GM19035 (cell line): Measurements from ENCODE around the gene SNX24.
A peak's percentile ranks its signal among the peaks of the same experiment; 100 is the strongest.
"Not testable (repeated sequence)": the region's sequence is repeated elsewhere in the genome, so short reads cannot be mapped to it uniquely, and the experiment has no call there.

Experiments
- ATAC-seq: cut with Tn5 transposase; IDR thresholded peaks from one replicate; pipeline ENCODE4 v1.9.1; 2021; ENCODE audit not compliant: unreplicated experiment

The SNX24 gene

DNA sequence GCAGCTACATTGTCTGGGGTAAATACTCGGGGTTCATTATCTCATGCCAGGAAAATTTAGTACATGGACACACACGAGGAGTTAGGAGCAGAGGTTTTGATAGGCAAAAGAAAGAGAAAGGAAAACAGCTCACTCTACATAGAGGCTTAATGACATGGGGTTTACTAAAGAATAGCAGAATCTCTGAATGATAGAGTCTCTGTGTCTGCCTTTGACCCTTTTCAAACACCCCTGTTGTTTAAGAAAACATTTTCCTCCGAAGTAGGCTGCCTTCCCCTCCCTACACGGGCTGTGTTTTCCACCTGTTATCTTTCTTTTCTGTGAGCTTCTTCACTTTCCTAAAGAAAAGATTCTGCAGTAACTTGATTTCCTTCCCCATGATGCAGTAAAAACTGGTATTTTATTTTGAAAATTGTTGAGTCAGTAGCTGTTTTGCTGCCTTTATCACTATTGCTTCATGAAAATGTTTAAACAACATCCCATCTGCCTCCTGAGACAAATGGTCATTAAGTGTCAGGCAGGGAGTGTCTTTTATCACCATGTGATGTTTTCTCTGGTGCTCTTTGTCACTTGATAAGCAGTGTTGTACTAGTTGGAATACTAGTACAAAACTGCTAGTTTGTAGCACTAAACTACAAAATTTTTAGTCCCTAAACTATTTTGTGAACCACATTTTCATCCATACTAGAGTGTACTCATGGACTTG is 114.5 kb downstream of the SNX24 start:
- no peak for ATAC-seq

DNA sequence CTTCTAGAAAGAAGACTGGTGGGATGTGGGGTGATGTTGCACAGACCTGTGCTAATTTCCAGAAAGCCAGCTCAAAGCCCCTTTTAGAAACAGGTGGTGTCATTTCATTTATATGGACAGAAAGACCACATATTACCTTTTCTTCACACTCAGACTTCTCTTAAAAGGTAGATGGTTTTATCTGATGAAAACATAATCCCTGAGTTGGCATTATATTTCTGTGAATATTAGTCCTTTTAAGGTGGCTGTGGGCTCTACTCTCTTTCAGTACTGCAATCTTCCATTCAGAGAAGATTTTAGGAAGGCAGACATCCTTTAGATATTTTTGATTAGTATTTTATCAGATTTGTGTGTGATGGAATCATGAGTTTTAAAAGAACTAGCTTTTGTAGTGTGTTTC is 117.9 kb downstream of the SNX24 start:
- ATAC-seq: no peak

DNA sequence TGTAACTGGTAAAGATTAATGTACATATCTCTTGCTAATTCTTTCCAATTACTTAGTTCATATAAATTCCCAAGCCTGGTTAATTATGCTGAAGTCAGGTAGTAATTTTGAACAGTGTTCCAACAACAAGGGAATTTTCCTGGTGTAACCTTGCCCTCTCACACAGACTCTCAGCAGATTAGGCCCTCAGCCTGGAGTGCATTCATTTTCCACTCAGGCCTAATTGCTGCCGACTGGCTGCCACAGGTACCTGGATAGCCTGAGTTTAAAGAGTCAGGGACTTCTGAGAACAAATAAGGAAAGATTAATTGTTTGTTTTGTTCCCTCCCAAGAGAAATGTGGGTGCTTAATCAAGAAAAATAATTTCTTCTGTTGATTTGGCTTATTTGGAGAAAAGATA is 119.7 kb downstream of the SNX24 start:
- ATAC-seq: no peak

DNA sequence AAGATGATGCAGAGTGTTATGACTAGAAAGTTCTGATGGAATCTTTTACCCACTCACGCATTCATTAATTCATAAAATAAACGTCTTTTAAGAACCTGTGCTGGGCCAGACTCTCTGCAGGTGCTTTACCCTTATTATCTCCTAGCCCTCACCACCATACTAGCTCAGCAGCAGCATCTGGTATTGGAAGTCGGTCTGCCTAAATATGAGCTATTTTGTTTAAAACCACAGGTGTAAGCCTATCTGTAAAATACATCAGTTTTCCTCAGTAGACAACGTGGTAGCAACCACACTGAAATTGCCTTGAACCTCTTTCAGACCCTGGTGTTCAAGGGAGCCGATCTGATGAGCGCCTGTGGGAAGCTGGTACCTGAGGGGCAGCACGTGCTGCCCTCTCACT is 121.7 kb downstream of the SNX24 start:
- ATAC-seq: no peak

DNA sequence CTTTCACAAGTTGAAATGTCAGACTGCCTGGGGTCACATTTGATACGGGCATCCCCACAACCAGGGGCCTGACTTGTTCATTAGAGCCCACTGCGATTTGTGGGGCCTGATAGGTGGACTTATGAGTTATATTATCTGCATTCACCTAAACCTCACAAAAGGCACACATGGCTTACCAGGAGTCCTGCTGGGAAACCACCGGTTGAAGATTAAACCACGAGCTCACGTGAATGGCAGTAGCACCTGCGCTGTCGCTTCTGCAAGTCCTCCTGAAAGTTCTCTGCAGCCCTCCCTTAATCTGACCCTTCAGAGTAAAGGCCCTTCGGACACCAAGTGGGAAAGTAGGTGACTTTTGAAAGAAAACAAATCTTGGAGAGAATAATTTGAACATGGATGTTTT is 122.2 kb downstream of the SNX24 start:
- ATAC-seq: peak; percentile 80

DNA sequence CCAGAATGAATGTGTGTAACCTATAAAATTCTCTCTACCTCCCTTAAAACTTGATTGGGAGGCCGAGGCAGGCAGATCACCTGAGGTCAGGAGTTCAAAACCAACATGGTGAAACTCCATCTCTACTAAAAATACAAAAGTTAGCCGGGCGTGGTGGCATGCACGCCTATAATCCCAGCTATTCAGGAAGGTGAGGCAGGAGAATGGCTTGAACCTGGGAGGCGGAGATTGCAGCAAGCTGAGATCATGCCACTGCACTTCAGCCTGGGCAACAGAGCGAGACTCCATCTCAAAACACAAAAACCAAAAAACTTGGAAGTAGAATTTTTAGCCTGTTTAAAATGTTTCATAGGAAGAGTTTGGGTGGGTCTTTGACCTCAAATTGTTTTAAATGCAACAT is 122.6 kb downstream of the SNX24 start:
- not testable (repeated sequence) for ATAC-seq

DNA sequence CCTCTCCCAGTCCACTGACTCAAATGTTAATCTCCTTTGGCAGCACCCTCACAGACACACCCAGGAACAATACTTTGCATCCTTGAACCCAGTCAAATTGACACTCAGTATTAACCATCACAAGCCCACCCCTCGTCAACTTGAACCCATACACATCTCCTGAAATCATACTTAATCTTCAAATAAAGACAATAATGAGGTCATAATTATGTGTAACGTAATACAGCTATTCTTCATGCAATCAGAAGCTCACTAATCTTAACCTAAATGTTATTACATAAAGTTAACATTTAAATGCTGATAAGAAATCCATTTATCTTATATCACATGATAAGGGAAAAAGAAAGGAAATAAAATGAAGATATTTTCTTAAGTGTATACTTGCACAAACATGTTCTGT is 125.9 kb downstream of the SNX24 start:
- no peak for ATAC-seq

DNA sequence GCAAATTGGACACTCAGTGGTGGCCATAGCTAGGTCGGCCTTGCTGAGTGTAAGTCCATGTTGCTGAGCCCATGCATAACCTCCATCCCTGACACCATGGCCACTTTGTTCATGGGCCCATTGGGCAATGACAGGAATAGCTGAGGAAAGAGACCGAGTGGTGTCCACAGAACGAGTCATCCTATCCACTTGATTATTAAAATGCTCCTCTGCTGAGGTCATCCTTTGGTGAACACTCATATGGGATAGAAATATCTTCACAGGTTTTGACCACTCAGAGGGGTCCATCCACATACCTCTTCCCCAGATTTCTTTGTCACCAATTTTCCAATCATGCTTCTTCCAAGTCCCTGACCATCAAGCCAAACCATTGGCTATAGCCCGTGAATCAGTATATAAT is 127.5 kb downstream of the SNX24 start:
- no peak for ATAC-seq

DNA sequence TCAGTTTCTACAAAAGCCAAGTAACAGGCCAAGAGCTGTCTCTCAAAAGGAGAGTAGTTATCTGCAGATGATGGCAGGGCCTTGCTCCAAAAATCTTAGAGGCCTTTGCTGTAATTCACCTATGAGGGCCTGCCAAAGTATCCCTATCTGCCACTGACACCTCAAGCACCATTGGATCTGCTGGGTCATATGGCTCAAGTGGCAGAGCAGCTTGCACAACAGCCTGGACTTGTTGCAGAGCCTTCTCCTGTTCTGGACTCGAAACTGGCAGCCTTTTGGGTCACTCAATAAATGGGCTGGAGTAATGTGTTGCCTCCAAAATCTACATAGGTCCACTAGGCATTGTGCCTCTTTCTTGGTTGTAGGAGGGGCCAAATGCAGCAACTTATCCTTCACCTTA is 128.3 kb downstream of the SNX24 start:
- ATAC-seq: not testable (repeated sequence)

DNA sequence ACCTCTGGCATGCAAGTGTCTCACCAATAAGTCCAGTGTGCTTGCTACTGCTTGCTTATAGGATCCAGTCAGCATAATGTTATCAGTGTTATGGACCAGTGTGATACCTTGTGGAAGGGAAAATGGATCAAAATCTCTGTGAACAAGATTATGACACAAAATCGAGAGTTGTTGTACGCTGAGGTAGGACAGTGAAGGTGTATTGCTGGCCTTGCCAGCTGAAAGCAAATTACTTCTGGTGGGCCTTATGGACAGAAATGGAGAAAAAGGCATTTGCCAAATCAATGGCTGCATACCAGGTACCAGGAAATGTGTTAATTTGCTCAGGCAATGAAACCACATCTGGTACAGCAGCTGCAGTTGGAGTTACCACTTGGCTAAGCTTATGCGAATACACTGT is 128.8 kb downstream of the SNX24 start:
- not testable (repeated sequence) for ATAC-seq

DNA sequence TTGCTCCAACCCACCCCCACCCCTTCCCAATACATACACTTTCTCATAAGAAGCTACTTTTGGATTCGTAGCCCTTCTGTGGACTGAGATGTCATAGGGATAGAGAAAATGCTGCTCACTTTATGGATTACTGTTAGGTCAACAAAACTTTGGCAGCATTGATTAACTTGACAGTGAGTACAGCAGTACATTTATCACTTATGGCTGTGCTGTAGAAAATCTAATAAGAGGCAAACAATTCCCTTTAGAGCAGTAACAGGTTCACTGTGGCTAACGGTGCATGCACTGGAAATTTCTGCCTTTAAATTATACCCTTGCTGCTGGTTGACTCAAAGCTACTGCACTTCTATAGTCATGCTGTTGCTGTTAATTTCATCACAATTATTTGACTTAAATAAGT is 131.9 kb downstream of the SNX24 start:
- ATAC-seq: no peak

DNA sequence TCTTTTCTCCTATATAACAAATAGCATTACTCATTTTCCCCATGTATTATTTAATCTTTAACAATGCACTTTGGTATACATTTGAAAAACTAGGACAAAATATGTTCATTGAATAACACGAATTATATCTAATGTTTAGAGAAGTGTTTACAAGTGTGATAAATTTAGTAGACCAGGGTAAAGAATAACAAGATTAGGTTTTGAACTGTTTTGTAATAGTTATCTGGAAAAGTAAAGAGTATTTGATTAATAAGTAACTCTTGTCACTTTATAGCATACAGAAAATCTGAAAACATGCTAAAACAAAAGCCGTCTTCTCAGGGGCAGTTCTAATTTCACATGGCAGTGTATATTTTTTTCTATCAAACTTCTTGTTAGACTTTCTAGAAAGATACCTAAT is 132.7 kb downstream of the SNX24 start:
- no peak for ATAC-seq

DNA sequence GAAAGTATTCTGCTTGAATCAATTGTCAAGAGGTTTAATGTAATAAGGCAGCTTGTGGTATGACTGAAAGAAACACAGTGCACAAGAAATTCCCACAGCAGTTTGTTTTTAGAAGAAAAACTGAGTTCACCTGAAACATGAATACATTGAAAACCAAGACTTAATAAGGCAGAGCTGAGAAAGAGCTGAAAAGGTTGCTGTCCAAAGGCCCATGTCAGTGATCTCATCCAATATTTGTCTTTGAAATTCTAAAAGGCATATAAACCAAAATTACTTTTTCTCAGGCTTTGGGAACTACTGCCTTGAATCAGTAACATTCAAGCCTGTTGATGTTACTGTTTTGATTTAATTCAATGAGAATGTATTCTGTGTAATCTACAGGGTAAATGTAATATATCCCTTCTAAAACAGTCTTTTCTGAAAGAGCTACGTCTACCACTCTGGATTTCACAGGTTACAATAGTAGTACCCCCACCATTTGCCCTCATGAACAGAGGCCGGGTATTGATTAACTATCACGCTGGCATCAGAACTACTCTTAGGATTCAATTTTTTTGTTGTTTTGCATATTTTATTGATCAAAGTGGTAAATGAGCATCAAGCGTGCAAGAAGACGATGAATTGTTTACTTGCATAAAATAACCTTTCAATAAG is 133.4 kb downstream of the SNX24 start:
- no peak for ATAC-seq

DNA sequence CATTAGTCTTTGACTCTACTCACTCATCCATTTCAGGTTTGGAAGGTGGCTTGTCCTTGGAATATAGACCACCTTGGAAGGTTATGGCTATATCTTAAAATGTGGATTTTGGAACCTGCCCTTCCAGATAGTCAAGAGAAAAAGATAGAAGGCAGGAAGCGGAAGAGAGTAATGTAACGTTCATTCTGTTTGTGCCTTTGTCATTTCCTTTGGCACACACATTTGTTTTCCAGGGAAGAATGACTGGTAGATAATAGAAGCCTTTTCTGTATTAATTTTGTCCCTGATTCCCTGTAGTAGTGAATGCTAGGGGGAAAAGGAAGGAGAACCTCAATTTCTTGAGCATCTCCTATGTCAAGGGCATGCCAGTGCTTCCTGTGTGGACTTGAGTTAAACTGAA is 136.4 kb downstream of the SNX24 start:
- ATAC-seq: no peak

DNA sequence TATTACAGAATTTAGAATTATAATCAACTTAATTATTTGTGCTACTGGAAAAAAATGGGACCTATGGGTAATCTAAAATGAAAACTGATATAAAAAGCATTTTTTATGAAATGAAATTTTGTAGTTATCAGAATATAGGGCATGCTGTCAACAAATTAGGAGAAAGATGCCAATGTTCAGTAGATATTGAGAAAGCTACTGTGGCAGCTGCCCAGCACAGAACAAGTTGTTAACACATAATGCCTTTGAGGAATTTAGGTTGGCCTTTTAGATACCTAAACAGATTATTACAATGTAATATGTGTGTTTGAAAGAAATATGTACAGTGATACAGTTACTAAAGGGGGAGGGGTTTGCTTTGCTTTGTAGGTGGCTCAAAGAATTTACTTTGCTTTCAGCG is 137.0 kb downstream of the SNX24 start:
- ATAC-seq: no peak

DNA sequence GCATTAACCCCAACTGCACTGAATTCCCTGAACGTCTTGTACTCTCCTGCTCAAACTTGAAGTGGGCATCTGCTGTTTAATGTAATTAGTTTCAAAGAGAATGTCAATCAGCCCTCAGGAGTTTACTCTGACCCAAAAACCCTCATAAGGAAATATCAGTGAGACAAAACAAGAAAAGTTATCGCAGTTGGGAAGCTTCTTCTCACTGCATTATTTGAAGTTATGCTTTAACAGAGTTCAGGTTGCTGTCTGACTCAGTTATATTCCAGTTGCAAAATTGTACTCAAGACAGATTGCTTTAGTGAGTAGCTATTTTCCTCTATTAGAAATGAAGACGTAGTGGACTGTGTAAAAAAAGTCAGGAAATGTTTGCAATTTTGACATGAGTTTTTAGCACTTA is 139.0 kb downstream of the SNX24 start:
- no peak for ATAC-seq

DNA sequence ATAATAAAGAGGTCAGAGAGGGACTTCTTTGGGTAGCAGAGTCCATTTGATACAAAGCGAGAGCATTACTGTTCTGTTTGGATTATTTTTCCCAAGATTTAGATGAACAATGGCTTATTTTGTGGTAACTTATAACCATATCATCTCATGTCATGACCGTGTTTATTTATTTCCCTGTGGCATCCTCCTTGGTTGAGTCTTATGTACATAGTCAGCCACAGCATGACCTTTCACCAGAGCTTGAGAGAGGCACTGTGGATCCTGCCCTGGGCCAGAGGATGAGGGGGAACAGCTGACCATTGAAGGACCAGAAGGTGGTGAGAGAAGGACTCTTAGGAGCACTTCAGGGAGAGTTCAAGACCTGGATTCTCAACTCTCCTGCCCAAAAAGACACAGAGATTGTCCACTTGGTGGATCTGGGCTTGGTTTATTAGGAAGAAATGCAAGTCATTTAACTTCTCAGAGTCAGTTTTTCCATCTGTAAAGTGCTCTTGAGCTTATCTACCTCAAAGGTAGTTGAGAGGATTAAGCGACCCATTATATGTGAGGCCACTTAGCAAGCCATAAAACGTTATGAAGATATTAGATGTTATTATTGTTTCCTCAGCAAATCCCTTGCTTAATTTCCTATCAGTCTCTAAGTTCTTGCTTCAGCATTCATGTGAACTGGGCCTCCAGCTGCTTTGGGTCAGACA is 139.7 kb downstream of the SNX24 start:
- no peak for ATAC-seq

DNA sequence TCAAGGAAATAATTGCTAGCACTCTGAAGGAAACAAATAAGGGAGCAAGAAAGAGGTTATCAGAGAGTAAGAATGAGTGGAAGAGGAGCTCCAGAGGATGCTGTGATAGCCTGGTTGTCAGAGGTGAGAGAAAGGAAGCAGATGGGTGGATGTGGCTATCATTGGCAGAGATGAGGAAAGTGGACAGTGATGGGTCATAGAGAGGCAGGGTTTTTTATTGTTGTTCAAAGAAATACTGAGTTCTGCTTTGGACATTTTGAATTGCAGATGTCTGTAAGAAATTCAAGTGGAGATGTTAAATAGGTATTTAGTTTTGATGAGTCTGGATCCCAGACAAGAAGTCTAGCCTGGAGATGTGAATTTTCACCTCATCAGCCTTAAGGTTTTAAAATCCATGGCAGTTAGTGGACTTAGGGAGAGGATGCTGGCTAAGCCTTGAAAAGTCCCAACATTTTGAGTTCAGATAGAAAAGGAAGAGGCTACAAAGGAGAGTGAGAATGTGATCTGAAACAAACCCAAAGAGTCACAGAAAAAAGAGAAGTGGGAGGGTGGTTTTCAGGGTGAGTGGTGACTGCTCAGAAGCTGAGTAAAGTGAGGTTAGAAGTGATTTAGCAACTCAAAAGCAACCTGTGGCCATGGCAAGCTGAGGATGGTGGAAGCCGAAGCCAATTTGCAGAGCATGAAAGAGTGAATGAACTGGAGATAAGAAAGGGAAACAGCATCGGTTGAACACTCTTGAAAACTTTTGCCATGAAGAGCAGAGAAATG is 140.7 kb downstream of the SNX24 start:
- peak; percentile 92 for ATAC-seq

DNA sequence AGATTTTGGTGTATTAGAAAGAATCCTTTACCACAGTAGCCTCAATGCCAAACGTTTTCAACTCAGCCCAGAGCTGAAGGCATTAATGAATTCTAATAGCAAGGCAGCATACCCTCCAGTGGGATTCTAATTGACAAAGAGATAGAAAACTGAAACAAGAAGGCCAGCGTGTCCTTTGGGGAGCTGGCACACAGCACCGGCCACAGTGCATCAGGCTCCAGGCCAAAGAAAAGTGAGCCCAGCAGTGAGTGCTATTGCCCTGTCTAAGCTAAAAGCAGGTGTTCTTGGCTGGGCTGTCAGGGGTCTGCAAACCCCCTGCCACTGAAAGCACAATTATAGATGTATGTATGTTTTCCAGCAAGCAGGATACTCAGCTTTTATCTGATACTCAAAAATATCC is 150.7 kb downstream of the SNX24 start:
- ATAC-seq: no peak

DNA sequence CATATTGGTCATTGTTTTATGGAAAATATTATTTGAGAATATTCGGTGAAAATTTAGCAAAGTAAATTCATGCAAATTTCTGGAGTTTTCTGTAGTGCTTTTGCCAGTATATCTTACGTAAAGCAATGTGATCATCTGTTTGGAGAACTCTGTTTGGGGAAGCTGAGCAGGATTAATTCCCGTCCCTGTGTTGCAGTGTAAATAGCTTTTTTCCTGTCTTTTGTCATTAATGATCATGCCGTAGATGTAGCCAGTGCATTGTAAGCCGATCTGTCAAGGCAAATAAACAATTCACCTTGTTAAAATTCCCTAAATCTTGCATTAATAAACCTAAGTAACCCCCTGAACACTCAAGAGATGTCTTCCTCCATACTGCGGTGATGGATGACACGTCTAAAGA is 151.9 kb downstream of the SNX24 start:
- no peak for ATAC-seq

DNA sequence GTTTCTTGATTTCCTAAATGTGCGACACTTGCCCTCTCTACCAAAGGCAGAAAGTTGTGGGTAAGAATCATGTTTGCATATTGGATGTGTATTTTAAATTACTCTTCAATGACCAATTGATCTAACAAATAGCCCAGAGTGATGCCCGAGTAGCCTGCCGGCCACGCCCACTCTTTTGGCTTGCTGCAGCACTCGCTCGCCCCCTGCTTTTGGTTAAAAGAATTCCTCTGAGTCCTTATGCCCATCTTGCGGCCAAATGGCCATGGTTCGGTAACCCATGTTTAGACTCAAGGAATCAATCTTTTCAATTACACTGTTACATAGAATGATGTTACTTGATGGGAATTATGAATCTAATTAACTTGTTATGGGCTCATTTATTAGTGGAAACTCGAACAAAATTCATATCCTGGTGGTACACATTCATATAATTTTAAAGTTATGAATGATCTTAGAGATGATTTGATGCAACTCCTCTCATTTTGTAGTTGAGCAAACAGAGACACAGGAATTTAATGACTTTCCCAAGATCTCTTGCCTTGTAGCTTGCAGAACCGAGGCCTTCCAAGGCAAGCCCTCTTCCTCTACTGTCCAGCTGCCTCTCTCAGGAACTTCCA is 154.6 kb downstream of the SNX24 start:
- peak; percentile 94 for ATAC-seq
